ENCODE results near the gene SLIT2.

The SLIT2 gene

DNA sequence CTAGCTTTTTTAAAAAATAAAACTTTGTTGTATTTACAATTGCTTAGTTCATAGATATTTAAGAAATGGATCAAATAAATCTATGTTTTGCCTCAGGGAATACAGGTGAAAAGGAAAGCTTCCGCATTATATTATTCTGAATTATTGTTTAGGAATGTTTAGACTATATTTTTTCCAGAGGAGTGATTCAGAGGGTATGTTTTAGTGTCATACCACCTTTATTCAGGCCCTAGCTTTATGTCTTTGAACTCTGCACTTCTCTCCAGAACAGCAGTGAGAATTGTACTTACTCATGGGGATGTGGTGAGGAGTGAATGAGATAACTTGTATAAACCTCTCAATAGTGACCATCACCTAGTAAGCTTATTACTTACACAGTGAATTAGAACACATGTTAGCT is 14.0 kb downstream of the SLIT2 start:
- DNase-seq (ENCODE audit: low read depth), result no peak

- no peak for DNase-seq (ENCODE audit: low read depth)
Observed at GRCh38 chr4:20266215-20267082, 14.7 kb downstream of the SLIT2 start.

- no peak for DNase-seq (ENCODE audit: low read depth)
Observed at GRCh38 chr4:20268028-20268427, 16.3 kb downstream of the SLIT2 start.

- no peak for DNase-seq (ENCODE audit: low read depth)
Observed at GRCh38 chr4:20269320-20269719, 17.6 kb downstream of the SLIT2 start.

DNA sequence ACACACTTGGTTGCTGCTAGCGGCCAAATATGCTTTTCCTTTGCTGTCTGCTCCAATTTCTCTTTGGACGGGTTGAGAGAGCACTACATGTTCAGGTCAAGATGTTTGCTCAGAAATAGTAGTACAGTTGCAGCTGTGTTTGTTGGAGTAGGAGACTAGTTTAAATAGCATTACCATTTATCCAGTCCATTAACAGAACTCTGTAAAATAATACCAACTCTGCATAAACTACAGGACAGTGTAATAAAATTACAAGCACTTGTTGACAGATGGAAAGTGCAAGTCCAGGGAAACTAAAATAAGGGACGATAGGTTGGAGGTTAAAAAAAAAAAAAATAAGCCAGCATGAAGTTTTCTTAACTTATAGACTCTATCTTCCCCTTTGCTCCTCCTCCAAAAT is 20.2 kb downstream of the SLIT2 start:
- DNase-seq (ENCODE audit: low read depth), result no peak

GRCh38 chr4:20272411-20272872 is 20.7 kb downstream of the SLIT2 start:
- no peak for DNase-seq (ENCODE audit: low read depth)

DNA sequence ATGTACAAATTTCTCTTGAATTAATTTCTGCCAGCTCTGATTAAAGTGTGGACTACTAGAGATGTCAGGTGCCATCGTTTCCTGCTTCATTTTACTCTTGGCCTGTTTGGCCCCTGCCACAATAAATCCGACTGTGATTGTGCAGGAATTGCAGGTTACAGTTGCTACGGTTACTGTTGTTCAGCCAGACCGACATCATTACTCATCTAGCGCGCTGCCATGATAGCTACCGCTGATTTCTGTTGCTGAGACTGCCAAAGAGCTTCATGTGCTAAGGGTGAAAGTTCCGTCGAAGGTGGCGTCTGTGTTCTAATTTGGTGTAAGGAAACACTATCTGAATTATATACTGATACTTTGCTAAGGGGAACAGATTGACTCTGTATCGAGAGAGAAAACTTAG is 22.1 kb downstream of the SLIT2 start:
- no peak for DNase-seq (ENCODE audit: low read depth)

DNA sequence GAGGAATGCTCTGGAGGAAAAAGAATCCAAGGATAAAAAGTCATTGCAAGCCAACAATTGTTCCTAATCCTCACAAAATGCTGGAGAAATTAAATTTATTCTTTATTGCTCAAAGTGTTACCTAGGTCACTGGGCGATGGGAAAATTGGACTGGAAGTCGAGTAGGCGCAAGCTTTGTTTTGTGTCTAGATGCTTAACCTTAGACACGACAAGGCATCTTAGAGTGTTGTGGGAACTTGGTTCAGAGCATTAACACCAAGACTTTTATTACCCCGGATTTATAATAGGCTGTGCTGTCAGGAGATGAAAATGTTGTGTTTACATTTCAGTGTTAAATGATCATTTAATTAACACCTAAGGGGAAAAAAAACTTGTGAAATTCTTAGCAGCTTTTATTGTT is 25.1 kb downstream of the SLIT2 start:
- no peak for DNase-seq (ENCODE audit: low read depth)

DNA sequence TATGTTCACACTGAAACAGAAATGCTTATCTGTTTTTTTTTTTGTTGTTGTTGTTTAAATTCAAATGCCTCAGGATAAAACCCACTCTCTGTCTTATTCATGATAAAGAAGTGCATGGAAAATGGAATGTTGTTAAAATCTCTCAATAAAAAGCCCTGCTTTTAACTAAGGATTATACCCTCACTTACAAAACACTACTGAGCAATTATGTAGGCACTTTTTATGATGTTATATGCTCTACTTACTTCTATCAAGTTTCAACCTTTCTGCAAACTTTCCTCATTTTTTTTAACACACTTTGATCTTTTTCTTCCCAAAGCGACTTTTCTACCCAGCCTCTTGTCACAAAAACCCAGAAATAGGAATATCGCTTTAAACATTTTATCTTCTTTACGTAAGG is 26.5 kb downstream of the SLIT2 start:
- no peak for DNase-seq (ENCODE audit: low read depth)

- DNase-seq (ENCODE audit: low read depth), result no peak
Observed at GRCh38 chr4:20279381-20279780, 27.7 kb downstream of the SLIT2 start.

DNA sequence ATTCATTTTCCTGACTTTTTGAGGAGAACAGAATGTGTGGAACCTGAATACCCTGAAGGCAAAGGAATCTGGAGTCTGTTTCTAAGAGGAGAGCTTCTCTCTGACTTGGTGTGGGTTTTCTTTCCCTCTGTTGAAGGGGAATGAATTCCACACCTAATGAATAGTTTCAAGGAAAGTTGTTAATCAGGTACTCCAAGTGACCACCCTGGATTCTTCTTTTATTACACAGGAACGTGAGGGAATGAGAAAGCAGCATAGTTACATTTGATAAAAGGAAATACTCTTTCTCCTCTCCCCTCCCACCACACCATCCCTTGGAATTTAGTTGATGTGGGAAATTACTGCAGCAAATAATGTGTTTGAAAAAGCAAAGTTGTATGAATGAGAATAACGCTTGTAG is 29.7 kb downstream of the SLIT2 start:
- DNase-seq (ENCODE audit: low read depth), result no peak

- no peak for DNase-seq (ENCODE audit: low read depth)
Observed at GRCh38 chr4:20283039-20283438, 31.3 kb downstream of the SLIT2 start.

DNA sequence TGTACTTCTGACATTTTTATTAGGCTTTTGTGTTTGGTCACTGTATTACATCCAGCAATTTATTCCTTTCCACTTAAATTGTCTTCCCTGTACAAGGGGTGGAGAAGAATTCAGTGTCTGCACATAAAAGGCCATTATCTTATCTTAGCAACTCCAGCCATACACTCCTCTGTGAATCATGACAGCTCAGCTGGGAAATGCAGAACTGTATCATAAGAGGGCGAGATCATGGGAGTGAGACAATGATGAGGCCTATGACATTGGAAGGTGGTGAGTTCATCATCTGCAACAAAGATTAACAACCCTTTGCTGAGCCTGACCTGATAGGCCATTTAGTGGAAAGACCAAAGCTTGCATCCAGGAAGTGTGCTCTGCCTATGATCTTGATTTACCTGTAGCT is 33.3 kb downstream of the SLIT2 start:
- DNase-seq (ENCODE audit: low read depth), result no peak

DNA sequence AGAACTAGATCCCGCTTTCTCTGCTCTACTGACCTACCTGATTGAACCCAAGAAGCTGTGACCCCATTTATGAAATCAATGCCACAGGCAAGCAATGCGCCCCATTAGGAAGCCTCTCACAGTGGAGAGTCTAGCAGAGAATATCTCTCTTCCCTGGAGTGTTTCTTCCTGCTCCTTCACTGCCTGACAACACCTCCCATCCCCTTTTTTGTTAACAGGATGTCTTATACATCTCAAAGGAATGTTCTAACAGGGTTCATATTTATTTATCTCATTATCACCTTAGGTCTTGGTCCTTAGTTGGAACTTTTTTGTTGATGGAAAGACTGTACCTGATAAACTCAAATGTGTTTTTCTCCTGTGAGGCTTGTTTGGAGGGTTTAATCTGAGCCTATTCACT is 35.5 kb downstream of the SLIT2 start:
- DNase-seq (ENCODE audit: low read depth), result no peak

- no peak for DNase-seq (ENCODE audit: low read depth)
Observed at GRCh38 chr4:20288047-20288650, 36.4 kb downstream of the SLIT2 start.

DNA sequence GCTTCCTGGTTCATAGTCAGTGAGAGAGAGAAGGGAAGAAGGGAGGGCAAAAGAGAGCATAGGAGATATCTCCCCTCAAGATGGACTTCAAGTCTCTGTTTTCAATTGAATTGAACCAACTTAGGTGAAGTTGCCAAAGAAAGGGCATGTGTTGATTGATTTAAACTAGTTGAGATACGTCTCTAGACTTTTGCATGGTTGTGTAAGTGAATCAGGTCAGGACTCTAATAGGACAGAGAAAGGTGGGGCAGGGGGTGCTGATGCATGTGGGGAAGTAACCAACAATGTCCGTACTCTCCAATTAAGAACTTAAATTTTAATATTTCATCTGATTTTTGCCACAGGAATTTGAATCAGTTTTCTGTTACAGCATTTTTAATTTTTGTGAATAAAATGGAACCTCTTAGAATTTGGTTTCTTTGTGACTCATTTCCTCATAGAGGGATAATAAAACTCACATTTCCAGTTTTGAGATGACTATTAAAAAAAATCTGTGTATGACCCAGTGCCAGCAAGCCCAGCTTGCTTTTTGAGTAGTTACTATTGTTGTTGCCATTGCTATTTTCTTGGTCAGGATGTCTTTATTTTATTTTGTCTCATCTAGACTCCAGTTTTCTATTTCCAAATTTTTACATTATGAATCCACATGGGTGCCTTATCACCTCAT is 37.3 kb downstream of the SLIT2 start:
- DNase-seq (ENCODE audit: low read depth), result no peak

GRCh38 chr4:20289782-20290181 is 38.1 kb downstream of the SLIT2 start:
- DNase-seq (ENCODE audit: low read depth), result no peak

GRCh38 chr4:20292739-20293138 is 41.0 kb downstream of the SLIT2 start:
- no peak for DNase-seq (ENCODE audit: low read depth)

GRCh38 chr4:20297261-20297660 is 45.6 kb downstream of the SLIT2 start:
- DNase-seq (ENCODE audit: low read depth), result no peak

- DNase-seq (ENCODE audit: low read depth), result no peak
Observed at GRCh38 chr4:20297783-20298182, 46.1 kb downstream of the SLIT2 start.

DNA sequence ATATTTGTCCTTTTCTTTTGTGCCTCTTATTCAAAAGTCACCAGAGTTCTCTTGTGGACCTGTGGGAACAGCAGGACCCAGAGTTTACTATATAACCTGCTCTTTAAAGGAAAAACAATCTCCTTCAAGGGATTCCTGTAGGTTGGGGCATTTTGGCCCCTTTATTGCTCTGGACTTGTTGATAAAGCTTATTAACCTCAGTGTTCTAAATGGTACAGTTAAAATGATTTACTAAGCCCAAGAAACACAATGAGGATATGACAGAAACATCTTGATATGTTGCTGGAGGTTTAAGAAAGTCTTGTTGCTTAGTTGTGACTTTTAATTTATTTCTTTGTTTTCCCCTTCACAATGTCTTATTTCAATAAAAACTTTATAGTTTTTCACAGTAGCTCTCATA is 46.8 kb downstream of the SLIT2 start:
- no peak for DNase-seq (ENCODE audit: low read depth)

- no peak for DNase-seq (ENCODE audit: low read depth)
Observed at GRCh38 chr4:20298986-20299385, 47.3 kb downstream of the SLIT2 start.

DNA sequence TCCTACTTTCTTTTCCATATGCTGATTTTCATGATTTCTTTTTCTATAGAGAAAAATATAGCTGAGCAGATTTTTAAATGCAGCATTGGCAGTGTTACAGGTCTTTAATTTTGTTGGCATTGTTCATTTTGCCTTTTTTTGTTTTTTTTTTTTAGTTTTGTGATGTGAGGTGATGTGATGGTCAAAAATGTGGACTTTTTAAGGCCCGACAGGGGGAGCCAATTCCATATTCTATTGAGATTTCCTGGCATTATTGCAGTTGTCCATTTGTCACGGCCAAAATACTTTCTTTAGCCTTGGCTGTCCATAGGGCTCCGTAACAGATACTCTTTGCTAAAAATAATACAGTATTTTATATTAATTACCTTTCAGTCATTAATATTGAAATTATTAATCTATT is 47.8 kb downstream of the SLIT2 start:
- DNase-seq (ENCODE audit: low read depth), result no peak

All from stimulated activated CD8-positive, alpha-beta memory T cell treated with anti-CD3 and anti-CD28 coated beads, Interleukin-4, amount 100 ng/mL, for 24 hours (primary cell).